Stimulated activated CD8-positive, alpha-beta memory T cell treated with anti-CD3 and anti-CD28 coated beads, Interleukin-15, amount 100 ng/mL, for 24 hours (primary cell): ENCODE data around the gene TMEM132D.

Source experiments
- DNase-seq: peaks from one replicate; pipeline ENCODE4 v3.0.0-alpha.2; 2020; ENCODE audit warnings: low read depth

Gene TMEM132D

DNA sequence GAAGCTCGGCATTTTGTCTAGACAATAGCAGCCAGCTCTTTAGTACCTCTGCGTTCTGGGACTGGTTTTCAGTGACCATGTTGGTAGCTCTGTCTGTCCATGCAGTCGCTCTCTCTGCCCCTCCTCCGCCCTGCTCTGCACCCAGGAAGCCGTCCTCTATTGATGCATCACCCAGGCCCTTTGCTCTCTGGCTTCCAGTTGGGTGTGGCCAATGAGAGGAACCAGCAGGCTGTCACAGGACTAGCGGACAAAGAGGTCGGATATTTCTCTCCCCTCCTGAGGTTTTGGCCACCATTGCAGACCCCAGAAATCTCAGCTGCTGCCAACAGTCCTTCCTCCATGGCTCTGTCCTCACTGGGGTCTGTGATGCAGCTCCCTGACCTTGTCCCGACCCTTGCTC is 180.6 kb downstream of the TMEM132D start:
- no peak for DNase-seq

- no peak for DNase-seq
Observed at GRCh38 chr12:129720618-129721017, 183.2 kb downstream of the TMEM132D start.

DNA sequence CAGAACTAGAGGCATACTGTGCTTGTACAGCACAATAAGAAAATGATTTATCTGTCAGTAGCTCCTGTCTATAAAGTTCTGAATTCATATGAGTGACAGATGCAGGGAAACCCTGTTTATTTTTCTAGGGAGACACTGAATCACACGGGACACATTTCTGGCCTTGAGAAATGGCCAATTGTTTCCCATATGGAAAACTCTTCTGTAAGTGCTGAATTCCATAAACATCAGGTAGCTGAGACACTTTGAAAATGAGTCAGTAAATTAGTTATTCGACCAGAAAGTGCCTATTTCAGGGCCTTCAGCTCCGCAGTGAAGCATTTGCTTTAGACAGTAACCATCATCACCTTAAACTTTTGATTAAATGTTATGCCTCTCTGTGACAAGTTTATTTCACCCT is 184.4 kb downstream of the TMEM132D start:
- DNase-seq: no peak

DNA sequence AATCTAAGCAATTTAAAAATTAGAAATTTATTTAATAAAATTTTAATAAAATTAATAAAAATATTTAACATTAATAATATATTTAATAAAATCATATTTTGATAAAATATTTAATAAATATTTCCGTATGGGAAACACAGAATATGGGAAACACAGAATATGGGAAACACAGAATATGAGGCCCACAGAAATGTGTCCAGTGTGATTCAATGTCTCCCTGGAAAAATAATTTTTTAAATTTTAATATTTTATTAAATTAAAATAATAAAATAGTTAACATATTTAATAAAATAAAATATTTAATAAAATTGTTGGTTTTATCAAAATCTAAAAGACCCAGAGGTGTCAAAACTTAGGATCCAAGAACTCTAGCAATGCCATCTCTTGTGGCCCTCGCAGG is 186.4 kb downstream of the TMEM132D start:
- DNase-seq: no peak

- DNase-seq: no peak
Observed at GRCh38 chr12:129716825-129717224, 187.0 kb downstream of the TMEM132D start.

- no peak for DNase-seq
Observed at GRCh38 chr12:129706716-129707115, 197.1 kb downstream of the TMEM132D start.

DNA sequence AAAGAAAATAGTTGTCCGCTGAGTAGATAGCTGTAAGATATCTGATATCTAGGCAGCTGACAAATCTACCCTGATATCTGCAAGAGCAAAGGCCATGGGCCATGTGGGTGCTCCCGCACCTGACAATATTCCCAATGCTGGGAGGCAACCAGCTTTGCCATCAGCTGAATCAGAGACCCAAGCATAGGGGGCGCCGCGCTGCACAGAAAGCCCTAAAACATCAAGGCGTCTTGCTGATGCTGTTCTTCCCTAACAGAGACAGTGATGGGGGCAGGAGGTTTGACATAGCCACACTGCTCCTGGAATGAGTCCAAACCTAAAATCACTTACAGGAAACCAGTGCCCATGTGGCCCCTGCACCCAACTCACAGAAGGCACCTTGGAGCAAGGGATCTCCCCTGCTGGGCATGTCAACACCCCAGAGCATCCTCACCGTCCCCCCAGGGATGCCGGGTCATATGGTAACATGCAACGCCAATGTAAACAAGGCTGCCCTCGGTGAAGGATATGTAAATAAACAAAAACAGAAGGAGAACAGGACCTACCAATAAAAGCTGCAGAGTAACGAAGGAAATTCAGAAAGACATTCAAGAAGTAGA is 199.5 kb downstream of the TMEM132D start:
- no peak for DNase-seq

GRCh38 chr12:129701631-129702101 is 202.2 kb downstream of the TMEM132D start:
- DNase-seq: no peak

GRCh38 chr12:129700036-129700435 is 203.8 kb downstream of the TMEM132D start:
- DNase-seq: no peak

- no peak for DNase-seq
Observed at GRCh38 chr12:129696926-129697325, 206.9 kb downstream of the TMEM132D start.

DNA sequence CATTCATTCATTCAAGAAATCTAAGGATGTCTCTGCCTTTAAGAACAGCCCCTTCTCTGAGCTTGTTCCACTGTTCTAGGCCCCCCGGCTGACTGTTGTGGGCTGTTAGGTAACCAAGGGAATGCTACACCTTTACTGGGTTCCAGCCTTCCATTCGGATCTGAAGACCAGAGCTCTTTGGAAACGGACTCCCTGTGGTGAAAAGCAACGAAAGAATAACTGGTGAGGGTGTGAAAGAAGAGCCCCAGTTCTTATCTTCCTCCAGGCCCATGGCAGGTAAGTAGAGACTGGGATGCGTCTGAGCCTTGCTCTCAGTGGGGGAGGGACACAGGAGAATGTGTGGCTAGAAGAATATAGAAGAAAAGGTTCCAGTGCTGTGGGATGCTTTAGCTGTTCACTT is 207.4 kb downstream of the TMEM132D start:
- DNase-seq: no peak

DNA sequence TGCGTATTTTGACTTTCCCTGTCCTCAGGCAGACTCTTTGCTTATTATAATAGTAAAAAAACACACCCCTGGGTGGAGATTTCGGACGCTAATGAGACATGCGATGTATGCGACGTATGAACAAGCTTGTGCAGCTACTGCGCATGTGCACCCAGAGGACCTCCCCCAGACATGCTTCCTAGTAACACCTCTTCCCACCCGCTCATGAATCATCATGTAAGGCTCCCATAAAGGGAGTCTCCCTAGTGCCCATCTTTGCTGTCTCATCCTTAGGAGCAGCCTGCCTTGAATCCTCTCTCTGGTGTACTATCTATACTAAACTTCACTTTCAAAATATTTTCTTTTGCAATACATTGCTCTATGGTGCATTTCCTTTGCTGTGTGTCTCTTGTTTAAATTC is 210.1 kb downstream of the TMEM132D start:
- no peak for DNase-seq

DNA sequence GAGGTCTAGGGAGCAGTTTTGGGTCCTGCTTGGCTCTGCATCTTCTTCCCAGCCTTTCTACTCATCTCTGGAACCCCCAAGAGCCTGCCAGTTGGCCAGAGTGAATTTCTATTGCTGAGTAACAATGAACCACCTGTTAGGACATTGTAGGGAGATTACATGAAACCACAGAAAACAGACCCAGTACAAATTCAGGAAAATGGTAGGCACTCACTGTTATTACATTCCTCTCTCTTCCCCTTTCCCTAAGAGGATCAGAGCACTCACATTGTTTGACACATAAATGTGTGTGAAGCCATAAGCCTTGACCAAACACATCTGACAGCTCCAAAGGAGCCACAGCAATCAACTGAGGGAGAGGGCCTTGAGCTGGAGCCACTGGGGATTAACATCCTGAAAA is 216.1 kb downstream of the TMEM132D start:
- no peak for DNase-seq

DNA sequence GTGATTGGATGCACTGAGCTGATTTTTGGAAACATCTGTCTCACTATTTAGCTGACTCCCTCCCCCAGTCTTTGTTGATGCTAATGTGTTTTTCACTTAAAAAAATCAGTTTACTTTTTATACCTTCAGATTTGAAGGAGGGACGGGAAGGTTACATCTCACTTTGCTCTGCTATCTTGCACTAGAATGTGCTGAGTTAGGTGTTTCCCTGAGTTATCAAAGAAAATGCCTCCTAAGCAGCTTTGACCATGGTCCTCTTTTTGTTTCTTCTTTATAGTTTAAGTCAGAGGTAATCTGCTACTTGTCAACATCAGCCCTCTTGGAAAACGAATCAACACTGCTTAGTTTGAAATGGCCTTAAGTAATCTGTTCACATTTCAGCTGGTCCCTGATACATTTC is 222.0 kb downstream of the TMEM132D start:
- no peak for DNase-seq

DNA sequence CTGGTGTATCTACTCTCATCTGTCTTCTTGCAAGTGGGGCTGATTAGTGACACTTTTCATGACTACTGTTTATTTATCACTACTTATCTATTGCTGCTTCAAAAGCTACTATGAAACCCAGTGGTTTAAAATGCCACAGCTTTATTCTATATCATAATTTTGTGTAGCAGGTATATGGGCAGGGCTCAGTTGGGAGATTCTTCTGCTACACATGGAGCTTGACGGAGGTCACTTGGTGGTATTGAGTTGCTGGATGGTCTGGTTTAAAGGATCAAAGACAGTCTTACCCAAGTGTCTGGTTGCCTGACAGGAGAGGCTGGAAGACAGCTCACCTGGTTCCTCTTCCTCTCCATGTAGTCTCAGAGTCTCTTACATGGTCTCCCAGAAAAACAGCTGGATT is 222.7 kb downstream of the TMEM132D start:
- DNase-seq: no peak

DNA sequence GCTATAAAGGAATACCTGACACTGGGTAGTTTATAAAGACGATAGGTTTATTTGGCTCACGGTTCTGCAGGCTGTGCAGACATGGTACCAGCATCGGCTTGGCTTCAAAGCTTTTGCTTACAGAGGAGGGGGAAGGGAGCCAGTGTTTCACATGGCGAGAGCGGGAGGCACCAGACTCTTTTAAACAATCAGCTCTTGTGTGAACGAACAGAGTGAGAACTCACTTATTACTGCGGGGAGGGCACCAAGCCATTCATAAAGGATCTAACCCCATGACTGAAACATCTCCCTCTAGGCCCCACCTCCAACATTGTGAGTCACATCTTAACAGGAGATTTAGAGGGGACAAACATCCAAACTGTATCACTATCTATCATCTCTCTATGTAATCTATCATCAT is 227.4 kb downstream of the TMEM132D start:
- DNase-seq: no peak

DNA sequence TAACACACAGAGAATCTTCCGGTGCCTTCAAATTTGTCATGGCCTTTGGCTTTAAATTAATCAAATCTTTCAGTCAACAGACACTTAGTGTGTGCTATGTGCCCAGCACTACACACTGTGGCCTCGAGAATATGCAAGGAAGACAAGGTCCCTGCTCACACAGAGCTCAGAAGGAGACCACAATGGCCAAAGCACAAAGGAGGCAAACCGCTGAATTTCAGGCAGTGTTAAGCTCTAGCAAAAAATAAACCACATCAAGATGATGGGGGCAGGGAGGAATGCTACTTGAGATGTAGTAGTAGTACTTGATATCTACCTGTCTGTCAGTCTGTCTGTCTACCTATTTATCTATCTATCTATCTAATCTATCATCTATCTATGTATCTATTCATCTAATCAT is 227.9 kb downstream of the TMEM132D start:
- DNase-seq: no peak

GRCh38 chr12:129675496-129675895 is 228.3 kb downstream of the TMEM132D start:
- no peak for DNase-seq

DNA sequence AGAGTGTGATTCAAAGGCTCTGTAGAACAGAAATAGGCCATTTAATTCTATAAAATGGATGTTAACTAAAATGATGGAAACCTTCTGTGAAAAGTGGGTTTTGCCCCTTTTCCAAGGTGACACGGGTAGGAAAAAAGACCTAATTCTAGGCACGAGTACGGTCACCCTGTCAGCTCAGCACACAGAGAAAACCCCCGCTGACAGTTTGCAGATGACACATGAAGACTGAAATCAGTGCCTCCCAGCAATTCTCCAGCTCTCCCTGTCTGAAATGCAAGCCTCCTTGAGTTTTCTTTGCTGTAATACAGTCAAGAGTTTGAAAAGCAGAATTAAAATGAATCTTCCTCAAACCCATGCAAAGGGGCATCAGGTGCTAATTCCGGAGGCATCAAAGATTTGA is 230.0 kb downstream of the TMEM132D start:
- DNase-seq: no peak

DNA sequence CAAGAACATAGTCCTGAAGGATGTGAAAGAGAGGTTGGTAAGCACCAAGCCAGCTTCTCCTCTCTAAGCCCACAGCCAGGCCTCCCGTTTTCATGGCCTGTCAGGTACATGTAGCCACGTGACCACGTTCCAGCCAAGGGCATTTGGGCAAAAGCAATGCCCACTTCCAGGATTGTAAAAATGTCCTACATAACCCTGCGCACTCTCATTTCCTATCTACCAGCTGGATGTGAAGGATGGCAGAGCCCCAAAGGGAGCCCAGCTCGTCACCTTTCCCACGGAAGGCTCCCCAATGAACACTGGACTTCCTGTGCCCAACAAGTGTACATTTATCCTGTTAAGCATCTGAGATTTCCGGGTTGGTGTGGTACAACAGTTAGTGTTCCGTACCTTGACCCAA is 231.7 kb downstream of the TMEM132D start:
- no peak for DNase-seq

- DNase-seq: no peak
Observed at GRCh38 chr12:129670256-129670920, 233.4 kb downstream of the TMEM132D start.

GRCh38 chr12:129665414-129665813 is 238.4 kb downstream of the TMEM132D start:
- DNase-seq: no peak

GRCh38 chr12:129662234-129662633 is 241.6 kb downstream of the TMEM132D start:
- no peak for DNase-seq

- no peak for DNase-seq
Observed at GRCh38 chr12:129660946-129661345, 242.9 kb downstream of the TMEM132D start.
